GM12801 (cell line): Measurements from ENCODE around the gene AKR1E2.

Experiments used
- TF ChIP-seq, protein P1 (sequence below): IDR thresholded peaks from one replicate; pipeline ENCODE4 v1.5.1; 2011; ENCODE audit warnings: control low read depth; ENCODE audit not compliant: insufficient read length; ENCODE audit errors: extremely low read depth

AKR1E2 gene

DNA sequence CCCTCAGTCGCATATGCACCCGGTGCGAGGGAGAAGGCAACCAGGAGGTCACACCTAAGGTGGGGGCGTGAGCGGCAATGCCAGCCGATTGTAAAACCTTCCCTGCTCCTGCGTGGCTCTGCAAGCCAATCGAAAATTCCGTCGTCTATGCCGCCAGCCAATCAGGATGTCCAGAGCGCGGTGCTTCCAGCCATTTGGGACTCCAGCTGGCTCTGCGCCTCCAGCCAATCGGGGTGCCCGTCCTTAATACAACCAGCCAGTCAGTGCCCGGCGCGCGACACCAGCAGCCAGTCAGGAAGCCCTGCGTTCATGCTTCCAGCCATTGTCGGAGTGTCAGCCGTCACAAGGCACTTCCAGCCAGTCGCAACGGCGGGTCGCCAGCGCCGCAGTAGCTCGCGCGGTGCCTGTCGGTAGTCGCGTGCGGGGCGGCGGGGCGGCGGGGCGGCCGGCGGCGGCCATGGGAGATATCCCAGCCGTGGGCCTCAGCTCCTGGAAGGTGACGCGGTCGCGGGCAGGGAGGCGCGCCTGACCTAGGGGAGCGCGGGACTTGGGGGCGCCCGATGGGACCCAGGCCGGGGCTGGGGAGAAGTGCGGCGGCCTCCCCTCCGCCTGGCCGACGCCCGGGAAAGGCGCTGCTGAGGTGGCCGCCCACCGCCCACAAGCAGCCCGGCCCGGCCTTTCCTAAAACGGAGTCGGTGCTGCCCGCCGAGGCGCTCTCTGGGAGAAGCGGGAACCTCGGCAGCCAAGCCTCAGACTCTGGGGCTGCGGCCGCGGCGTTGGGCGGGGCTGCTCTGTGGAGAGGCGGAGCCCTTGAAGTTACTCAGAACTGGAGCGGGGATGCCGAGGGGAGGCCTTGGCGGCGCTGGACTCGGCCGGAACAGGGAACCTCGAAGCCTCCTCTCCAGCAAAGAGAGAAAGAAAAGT lies at the start of gene AKR1E2:
Gene AKR1E2, plus strand, starts transcription at position 340 of the 924 bp plus-strand sequence. Its CDS starts 118 bp downstream, at position 458.
- TF ChIP-seq, protein P1, sequence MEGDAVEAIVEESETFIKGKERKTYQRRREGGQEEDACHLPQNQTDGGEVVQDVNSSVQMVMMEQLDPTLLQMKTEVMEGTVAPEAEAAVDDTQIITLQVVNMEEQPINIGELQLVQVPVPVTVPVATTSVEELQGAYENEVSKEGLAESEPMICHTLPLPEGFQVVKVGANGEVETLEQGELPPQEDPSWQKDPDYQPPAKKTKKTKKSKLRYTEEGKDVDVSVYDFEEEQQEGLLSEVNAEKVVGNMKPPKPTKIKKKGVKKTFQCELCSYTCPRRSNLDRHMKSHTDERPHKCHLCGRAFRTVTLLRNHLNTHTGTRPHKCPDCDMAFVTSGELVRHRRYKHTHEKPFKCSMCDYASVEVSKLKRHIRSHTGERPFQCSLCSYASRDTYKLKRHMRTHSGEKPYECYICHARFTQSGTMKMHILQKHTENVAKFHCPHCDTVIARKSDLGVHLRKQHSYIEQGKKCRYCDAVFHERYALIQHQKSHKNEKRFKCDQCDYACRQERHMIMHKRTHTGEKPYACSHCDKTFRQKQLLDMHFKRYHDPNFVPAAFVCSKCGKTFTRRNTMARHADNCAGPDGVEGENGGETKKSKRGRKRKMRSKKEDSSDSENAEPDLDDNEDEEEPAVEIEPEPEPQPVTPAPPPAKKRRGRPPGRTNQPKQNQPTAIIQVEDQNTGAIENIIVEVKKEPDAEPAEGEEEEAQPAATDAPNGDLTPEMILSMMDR: no peak

DNA sequence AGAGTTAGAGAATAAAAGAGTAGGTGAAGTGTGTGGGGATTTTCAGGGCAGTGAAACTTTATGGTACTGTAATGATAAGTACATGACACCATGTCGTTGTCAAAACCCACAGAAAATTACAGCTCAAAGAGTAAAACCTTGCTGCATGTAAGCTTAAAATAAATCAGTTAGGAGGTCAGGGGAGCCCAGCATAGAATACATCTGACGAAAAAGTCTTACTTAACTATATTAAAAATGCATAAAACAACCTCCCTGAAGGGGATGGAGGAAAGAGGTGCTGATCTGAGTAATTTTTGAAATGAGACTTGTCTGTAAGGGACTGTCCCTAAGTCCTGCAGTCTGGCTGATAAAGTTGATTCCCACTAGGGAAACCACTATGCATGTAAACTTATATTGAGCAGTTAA lies 49.8 kb upstream of the AKR1E2 start:
- TF ChIP-seq, protein P1: no peak

DNA sequence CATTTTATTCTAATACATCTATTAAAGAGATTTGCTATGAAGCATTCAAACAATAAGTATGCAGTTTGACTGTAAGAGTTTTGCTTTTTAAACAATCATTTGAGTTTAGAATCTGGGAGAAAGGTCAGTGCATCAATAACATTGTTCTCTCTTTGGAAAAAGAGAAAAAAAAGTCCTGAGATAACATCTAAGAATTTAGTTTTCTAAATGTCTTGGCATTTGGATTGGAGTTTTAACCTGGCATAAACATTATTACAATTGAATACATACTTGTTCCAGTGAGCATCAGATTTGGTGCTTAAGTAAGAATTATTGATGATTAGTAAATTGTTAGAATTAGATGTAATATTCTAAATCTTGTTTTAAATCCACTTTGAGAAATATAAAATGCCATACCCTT lies 47.2 kb upstream of the AKR1E2 start:
- TF ChIP-seq, protein P1: no peak

DNA sequence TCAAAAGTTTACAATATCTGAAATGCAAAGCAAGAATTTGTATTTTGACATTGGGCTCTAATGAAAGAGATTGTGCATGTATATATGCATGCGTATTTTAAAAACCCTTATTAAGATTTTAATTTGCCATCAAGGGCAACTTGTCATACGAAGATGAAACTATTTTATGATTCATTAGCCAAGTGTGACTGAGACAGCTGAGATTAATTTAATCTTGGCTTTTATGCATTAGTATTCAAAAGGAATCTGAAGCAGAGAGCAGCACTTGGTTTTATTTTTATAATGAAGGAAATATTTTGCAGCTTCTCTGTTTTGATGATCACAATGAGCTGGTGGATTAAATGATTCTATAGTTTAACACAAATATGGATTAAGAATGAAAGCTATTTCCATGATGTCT lies 45.9 kb upstream of the AKR1E2 start:
- TF ChIP-seq, protein P1: no peak

DNA sequence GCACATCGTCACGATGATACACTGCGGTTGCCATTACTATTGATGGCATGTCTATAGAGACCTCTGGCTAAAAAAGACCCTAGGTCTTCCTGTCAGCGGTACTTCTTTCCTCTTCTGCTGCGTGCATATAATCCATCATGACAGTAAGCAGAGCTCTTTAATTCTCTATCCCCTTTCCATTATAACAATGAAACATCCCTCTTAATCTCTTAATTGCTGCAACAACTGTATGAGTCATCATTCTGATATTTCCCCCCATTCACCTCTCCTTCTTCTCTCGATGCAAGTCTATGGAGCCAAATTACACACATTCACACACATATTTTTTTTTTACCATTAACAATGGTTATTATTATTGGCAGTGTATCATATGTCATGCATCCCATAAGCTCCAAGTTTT lies 45.2 kb upstream of the AKR1E2 start:
- TF ChIP-seq, protein P1: no peak

DNA sequence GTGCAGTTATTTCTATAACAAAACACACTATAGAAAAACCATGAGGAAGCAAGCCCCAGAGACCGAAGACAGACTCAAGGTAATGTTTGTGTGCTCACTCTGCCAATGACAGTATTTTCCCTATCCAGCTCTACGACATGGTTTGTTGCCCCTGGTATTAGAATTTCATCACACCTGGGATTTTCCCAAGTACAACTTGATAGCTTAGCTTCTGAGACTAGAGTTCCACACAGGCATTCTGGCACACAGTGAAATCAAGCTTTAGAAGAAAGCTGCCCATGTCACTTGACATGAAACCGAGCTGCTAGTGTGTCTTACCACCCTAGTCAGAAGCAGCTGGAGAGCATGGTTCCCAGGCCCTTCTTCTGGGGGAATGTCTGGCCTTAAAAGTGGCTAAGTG lies 44.1 kb upstream of the AKR1E2 start:
- TF ChIP-seq, protein P1: no peak

DNA sequence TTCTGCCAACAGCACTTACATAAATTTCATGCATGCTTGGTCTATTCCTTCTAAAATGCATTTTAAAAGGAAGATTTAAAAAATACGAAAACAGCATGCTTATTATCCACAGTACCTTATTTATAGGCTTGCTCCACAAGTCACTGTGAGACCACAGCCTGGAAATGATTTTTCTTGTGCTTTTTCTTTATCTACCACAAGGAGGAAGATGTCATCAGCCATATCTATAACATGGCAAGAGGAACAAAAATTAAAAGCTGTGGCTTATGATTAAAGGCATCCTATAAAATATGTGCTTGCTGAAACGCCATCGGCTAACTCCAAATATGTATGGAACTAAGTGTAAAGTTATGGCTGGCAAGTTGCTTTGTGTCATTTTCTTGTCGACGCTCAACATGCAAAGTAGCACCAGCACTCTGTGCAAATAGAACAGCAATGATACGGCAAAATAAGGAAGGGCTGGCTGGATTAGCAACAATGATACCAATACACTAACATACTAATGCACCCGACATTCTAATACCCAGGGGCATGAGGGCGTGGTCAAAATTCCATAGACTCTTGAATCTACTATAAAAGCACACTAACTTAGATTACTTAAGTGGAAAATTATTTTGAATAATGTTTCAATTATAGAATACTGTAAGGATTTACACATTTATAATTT lies 41.2 kb upstream of the AKR1E2 start:
- TF ChIP-seq, protein P1: no peak
